Measurements from ENCODE around the gene TMEM132D.

GRCh38 chr12:129296671-129297070, 607.2 kb downstream of the TMEM132D start:
- TF ChIP-seq CTCF (IDR thresholded peaks at IDR 0.05) (no peak), POLR2A (IDR thresholded peaks at IDR 0.05) (no peak)
